ENCODE results near the gene TOM1L2.

Gene TOM1L2

DNA sequence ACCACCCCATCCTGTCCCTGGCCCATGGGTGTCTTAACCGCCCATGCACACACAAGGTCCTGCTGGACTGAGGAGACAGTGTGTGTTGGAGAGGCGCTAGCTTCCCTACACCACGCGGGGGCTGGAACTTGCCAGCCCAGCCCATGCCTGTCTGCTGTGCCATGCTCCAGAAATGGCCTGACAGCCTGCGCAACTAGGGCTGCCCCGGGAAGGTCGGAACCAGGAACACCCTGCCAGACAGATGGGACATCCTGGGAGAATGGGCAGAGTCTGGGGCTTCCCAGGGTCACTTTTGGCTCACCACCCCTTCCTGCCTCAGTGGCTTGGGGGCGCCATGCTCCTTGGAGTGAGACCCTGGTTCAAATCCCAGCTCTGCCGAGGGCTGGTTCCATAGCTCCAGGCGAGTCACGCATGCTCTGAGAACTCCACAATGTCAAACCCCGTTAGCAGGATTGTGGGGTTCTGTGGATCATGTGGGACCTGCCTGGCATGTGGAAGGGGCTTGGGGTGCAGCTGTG is 171.6 kb downstream of the TOM1L2 start:
- Histone ChIP-seq H3K79me1 (ENCODE audit: low read length) (no peaks in the 10 kb centered on the region), H3K18ac (ENCODE audit: low read length) (no peak overlapping the region), H3K9ac (ENCODE audit: low read length) (no peak overlapping the region), H4K5ac (ENCODE audit: low read length) (no peak overlapping the region), H3K79me2 (ENCODE audit: control insufficient read depth, insufficient read depth, low read length) (no peaks in the 10 kb centered on the region), H2BK120ac (ENCODE audit: low read depth, low read length) (no peak overlapping the region), H2BK5ac (ENCODE audit: low read length) (no peak overlapping the region), H3K36me3 (ENCODE audit: control insufficient read depth, insufficient read depth, low read length) (no peaks in the 10 kb centered on the region), H3K23ac (ENCODE audit: low read length) (no peak overlapping the region), H3K56ac (ENCODE audit: low read length) (no peak overlapping the region), H3K27ac (ENCODE audit: low read depth, low read length) (no peak overlapping the region), H3K4me3 (ENCODE audit: low read length) (no peak overlapping the region), H3K27me3 (ENCODE audit: insufficient read depth, low read length, poor library complexity) (no peaks in the 10 kb centered on the region), H3K4me1 (ENCODE audit: control insufficient read depth, low read depth, low read length) (no peaks in the 10 kb centered on the region), H3K4me2 (ENCODE audit: low read length) (no peak overlapping the region), H3K4ac (ENCODE audit: low read depth, low read length) (no peak overlapping the region), H4K8ac (ENCODE audit: low read depth, low read length) (no peak overlapping the region), H2AK5ac (ENCODE audit: low read length) (no peak overlapping the region), H2BK15ac (replicated peaks; ENCODE audit: low read depth) (no peak overlapping the region)
- no CpG with 5 or more reads among the region's 12 CpGs for WGBS (ENCODE audit: extremely low coverage, insufficient coverage, low lambda C conversion rate)
- no peak for DNase-seq

- Histone ChIP-seq H2BK120ac (ENCODE audit: low read depth, low read length) (no peak overlapping the region), H2BK5ac (ENCODE audit: low read length) (no peak overlapping the region), H3K4me2 (ENCODE audit: low read length) (no peak overlapping the region), H2AK5ac (ENCODE audit: low read length) (no peak overlapping the region), H4K8ac (ENCODE audit: low read depth, low read length) (no peak overlapping the region), H3K79me1 (ENCODE audit: low read length) (no peaks in the 10 kb centered on the region), H3K18ac (ENCODE audit: low read length) (no peak overlapping the region), H3K56ac (ENCODE audit: low read length) (no peak overlapping the region), H3K4me1 (ENCODE audit: control insufficient read depth, low read depth, low read length) (no peaks in the 10 kb centered on the region), H3K9ac (ENCODE audit: low read length) (no peak overlapping the region), H4K5ac (ENCODE audit: low read length) (no peak overlapping the region), H3K27me3 (ENCODE audit: insufficient read depth, low read length, poor library complexity) (no peaks in the 10 kb centered on the region), H3K27ac (ENCODE audit: low read depth, low read length) (no peak overlapping the region), H3K23ac (ENCODE audit: low read length) (no peak overlapping the region), H3K36me3 (ENCODE audit: control insufficient read depth, insufficient read depth, low read length) (no peaks in the 10 kb centered on the region), H3K4me3 (ENCODE audit: low read length) (no peak overlapping the region), H2BK15ac (replicated peaks; ENCODE audit: low read depth) (no peak overlapping the region), H3K4ac (ENCODE audit: low read depth, low read length) (no peak overlapping the region), H3K79me2 (ENCODE audit: control insufficient read depth, insufficient read depth, low read length) (no peaks in the 10 kb centered on the region)
- WGBS (ENCODE audit: extremely low coverage, insufficient coverage, low lambda C conversion rate): no CpG with 5 or more reads among the region's 16 CpGs
- no peak for DNase-seq
Measured at GRCh38 chr17:17798573-17799255, 173.5 kb downstream of the TOM1L2 start.

DNA sequence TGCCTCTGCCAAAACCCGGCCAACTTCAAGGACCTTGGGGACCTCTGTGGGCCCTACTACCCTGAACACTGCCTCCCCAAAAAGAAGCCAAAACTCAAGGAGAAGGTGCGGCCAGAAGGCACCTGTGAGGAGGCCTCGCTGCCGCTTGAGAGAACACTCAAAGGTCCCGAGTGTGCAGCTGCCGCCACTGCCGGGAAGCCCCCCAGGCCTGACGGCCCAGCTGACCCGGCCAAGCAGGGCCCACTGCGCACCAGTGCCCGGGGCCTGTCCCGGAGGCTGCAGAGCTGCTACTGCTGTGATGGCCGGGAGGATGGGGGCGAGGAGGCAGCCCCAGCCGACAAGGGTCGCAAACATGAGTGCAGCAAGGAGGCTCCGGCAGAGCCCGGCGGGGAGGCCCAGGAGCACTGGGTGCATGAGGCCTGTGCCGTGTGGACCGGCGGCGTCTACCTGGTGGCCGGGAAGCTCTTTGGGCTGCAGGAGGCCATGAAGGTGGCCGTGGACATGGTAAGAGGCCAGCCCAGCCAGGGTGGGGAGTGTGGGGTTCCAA is 174.1 kb downstream of the TOM1L2 start:
- H2BK120ac ChIP-seq (ENCODE audit: low read depth, low read length): no peak overlapping the region
- peaks cover 1% of the 10 kb centered on the region for H3K4me1 ChIP-seq (ENCODE audit: control insufficient read depth, low read depth, low read length)
- H3K27me3 ChIP-seq (ENCODE audit: insufficient read depth, low read length, poor library complexity): no peaks in the 10 kb centered on the region
- no peaks in the 10 kb centered on the region for H3K79me1 ChIP-seq (ENCODE audit: low read length)
- H3K18ac ChIP-seq (ENCODE audit: low read length): no peak overlapping the region
- no peak overlapping the region for H2BK15ac ChIP-seq (replicated peaks; ENCODE audit: low read depth)
- H3K4ac ChIP-seq (ENCODE audit: low read depth, low read length): no peak overlapping the region
- H3K9ac ChIP-seq (ENCODE audit: low read length): no peak overlapping the region
- H2BK5ac ChIP-seq (ENCODE audit: low read length): no peak overlapping the region
- H3K36me3 ChIP-seq (ENCODE audit: control insufficient read depth, insufficient read depth, low read length): no peaks in the 10 kb centered on the region
- H4K8ac ChIP-seq (ENCODE audit: low read depth, low read length): no peak overlapping the region
- no peak overlapping the region for H3K4me2 ChIP-seq (ENCODE audit: low read length)
- no peak overlapping the region for H3K23ac ChIP-seq (ENCODE audit: low read length)
- no peak for DNase-seq
- H4K5ac ChIP-seq (ENCODE audit: low read length): no peak overlapping the region
- WGBS (ENCODE audit: extremely low coverage, insufficient coverage, low lambda C conversion rate): no CpG with 5 or more reads among the region's 25 CpGs
- H2AK5ac ChIP-seq (ENCODE audit: low read length): no peak overlapping the region
- no peak overlapping the region for H3K27ac ChIP-seq (ENCODE audit: low read depth, low read length)
- no peaks in the 10 kb centered on the region for H3K79me2 ChIP-seq (ENCODE audit: control insufficient read depth, insufficient read depth, low read length)
- H3K56ac ChIP-seq (ENCODE audit: low read length): no peak overlapping the region
- no peak overlapping the region for H3K4me3 ChIP-seq (ENCODE audit: low read length)

DNA sequence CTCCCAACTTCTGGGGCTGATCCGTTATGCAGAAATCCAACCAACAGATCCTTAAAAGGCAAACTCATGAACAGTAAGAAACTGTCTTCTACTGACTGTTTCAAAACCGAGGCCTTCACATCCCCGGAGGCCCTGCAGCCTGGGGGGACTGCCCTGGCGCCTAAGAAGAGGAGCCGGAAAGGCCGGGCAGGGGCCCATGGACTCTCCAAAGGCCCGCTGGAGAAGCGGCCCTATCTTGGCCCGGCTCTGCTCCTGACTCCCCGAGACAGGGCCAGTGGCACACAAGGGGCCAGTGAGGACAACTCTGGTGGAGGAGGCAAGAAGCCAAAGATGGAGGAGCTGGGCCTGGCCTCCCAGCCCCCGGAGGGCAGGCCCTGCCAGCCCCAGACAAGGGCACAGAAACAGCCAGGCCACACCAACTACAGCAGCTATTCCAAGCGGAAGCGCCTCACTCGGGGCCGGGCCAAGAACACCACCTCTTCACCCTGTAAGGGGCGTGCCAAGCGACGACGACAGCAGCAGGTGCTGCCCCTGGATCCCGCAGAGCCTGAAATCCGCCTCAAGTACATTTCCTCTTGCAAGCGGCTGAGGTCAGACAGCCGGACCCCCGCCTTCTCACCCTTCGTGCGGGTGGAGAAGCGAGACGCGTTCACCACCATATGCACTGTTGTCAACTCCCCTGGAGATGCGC is 174.9 kb downstream of the TOM1L2 start:
- no peaks in the 10 kb centered on the region for H3K79me1 ChIP-seq (ENCODE audit: low read length)
- H3K9ac ChIP-seq (ENCODE audit: low read length): no peak overlapping the region
- no peak overlapping the region for H2BK15ac ChIP-seq (replicated peaks; ENCODE audit: low read depth)
- no peak overlapping the region for H3K56ac ChIP-seq (ENCODE audit: low read length)
- H2AK5ac ChIP-seq (ENCODE audit: low read length): no peak overlapping the region
- no peak overlapping the region for H2BK120ac ChIP-seq (ENCODE audit: low read depth, low read length)
- H3K27ac ChIP-seq (ENCODE audit: low read depth, low read length): no peak overlapping the region
- no peak overlapping the region for H2BK5ac ChIP-seq (ENCODE audit: low read length)
- DNase-seq: no peak
- no peaks in the 10 kb centered on the region for H3K79me2 ChIP-seq (ENCODE audit: control insufficient read depth, insufficient read depth, low read length)
- no peak overlapping the region for H3K4ac ChIP-seq (ENCODE audit: low read depth, low read length)
- WGBS (ENCODE audit: extremely low coverage, insufficient coverage, low lambda C conversion rate): no CpG with 5 or more reads among the region's 30 CpGs
- no peaks in the 10 kb centered on the region for H3K27me3 ChIP-seq (ENCODE audit: insufficient read depth, low read length, poor library complexity)
- no peak overlapping the region for H4K5ac ChIP-seq (ENCODE audit: low read length)
- peaks cover 3% of the 10 kb centered on the region for H3K4me1 ChIP-seq (ENCODE audit: control insufficient read depth, low read depth, low read length)
- H3K18ac ChIP-seq (ENCODE audit: low read length): no peak overlapping the region
- H4K8ac ChIP-seq (ENCODE audit: low read depth, low read length): no peak overlapping the region
- H3K4me3 ChIP-seq (ENCODE audit: low read length): no peak overlapping the region
- H3K4me2 ChIP-seq (ENCODE audit: low read length): no peak overlapping the region
- no peak overlapping the region for H3K23ac ChIP-seq (ENCODE audit: low read length)
- H3K36me3 ChIP-seq (ENCODE audit: control insufficient read depth, insufficient read depth, low read length): no peaks in the 10 kb centered on the region

GRCh38 chr17:17796787-17797061 is 175.5 kb downstream of the TOM1L2 start:
- Histone ChIP-seq H3K27ac (ENCODE audit: low read depth, low read length) (no peak overlapping the region), H3K36me3 (ENCODE audit: control insufficient read depth, insufficient read depth, low read length) (no peaks in the 10 kb centered on the region), H2AK5ac (ENCODE audit: low read length) (no peak overlapping the region), H3K27me3 (ENCODE audit: insufficient read depth, low read length, poor library complexity) (no peaks in the 10 kb centered on the region), H3K4me1 (ENCODE audit: control insufficient read depth, low read depth, low read length) (peaks cover 3% of the 10 kb centered on the region), H3K23ac (ENCODE audit: low read length) (no peak overlapping the region), H3K18ac (ENCODE audit: low read length) (no peak overlapping the region), H3K4ac (ENCODE audit: low read depth, low read length) (no peak overlapping the region), H3K4me2 (ENCODE audit: low read length) (no peak overlapping the region), H2BK5ac (ENCODE audit: low read length) (no peak overlapping the region), H3K9ac (ENCODE audit: low read length) (no peak overlapping the region), H4K5ac (ENCODE audit: low read length) (no peak overlapping the region), H3K79me1 (ENCODE audit: low read length) (no peaks in the 10 kb centered on the region), H2BK15ac (replicated peaks; ENCODE audit: low read depth) (no peak overlapping the region), H4K8ac (ENCODE audit: low read depth, low read length) (no peak overlapping the region), H3K79me2 (ENCODE audit: control insufficient read depth, insufficient read depth, low read length) (no peaks in the 10 kb centered on the region), H2BK120ac (ENCODE audit: low read depth, low read length) (no peak overlapping the region), H3K4me3 (ENCODE audit: low read length) (no peak overlapping the region), H3K56ac (ENCODE audit: low read length) (no peak overlapping the region)
- no CpG with 5 or more reads among the region's 13 CpGs for WGBS (ENCODE audit: extremely low coverage, insufficient coverage, low lambda C conversion rate)
- no peak for DNase-seq
